Mucosa of rectum (tissue), 2 donors: ENCODE measurements around the gene STX2.

ENCODE experiments used
- H3K27ac ChIP-seq, 2 donors: one replicate each; pipeline ENCODE4 v1.7.0; 2013; ENCODE audit warnings: inconsistent platforms in 2 of 2, low read depth in 2 of 2, low read length in 2 of 2
- H3K27me3 ChIP-seq, 2 donors: one replicate each; pipeline ENCODE4 v1.7.0; 2013; ENCODE audit warnings: low read length in 2 of 2; ENCODE audit not compliant: control insufficient read depth in 2 of 2, insufficient read depth in 2 of 2
- H3K36me3 ChIP-seq, 2 donors: one replicate each; pipeline ENCODE4 v1.7.0; 2013; ENCODE audit warnings: low read length in 2 of 2; ENCODE audit not compliant: control insufficient read depth in 2 of 2, insufficient read depth in 2 of 2
- H3K4me1 ChIP-seq, 2 donors: one replicate each; pipeline ENCODE4 v1.7.0; 2013; ENCODE audit warnings: low read length in 2 of 2, mild to moderate bottlenecking in 1 of 2; ENCODE audit not compliant: control insufficient read depth in 2 of 2, insufficient read depth in 2 of 2
- H3K4me3 ChIP-seq, 2 donors: one replicate each; pipeline ENCODE4 v1.7.0; 2013; ENCODE audit warnings: low read length in 2 of 2
- H3K9ac ChIP-seq, 2 donors: one replicate each; pipeline ENCODE4 v1.7.0; 2013; ENCODE audit warnings: low read length in 2 of 2, low read depth in 1 of 2, mild to moderate bottlenecking in 1 of 2
- H3K9me3 ChIP-seq, 2 donors: one replicate each; pipeline ENCODE4 v1.7.0; 2013; ENCODE audit warnings: low read length in 2 of 2; ENCODE audit not compliant: control insufficient read depth in 2 of 2
- donor health status: healthy.
- donor health status: Normal muscosa, but diverticular disease.

The STX2 gene

GRCh38 chr12:130742716-130743115, 96.3 kb downstream of the STX2 start:
- Histone ChIP-seq H3K4me3 (no peak overlapping the region), H3K27me3 (peaks cover 0 to 2% of the 10 kb centered on the region in 2 donors), H3K27ac (no peak overlapping the region), H3K9ac (no peak overlapping the region), H3K4me1 (no peaks in the 10 kb centered on the region), H3K36me3 (no peaks in the 10 kb centered on the region), H3K9me3 (no peaks in the 10 kb centered on the region)

GRCh38 chr12:130742112-130742511, 96.9 kb downstream of the STX2 start:
- H3K9ac ChIP-seq: no peak overlapping the region
- peaks cover 0 to 2% of the 10 kb centered on the region in 2 donors for H3K27me3 ChIP-seq
- H3K4me1 ChIP-seq: no peaks in the 10 kb centered on the region
- H3K36me3 ChIP-seq: no peaks in the 10 kb centered on the region
- H3K4me3 ChIP-seq: no peak overlapping the region
- H3K27ac ChIP-seq: no peak overlapping the region
- no peaks in the 10 kb centered on the region for H3K9me3 ChIP-seq
